GM18499 (cell line): ENCODE measurements around the gene PHLPP1.

Experiments used
- ATAC-seq: cut with Tn5 transposase; IDR thresholded peaks from one replicate; pipeline ENCODE4 v1.9.1; 2021; ENCODE audit warnings: moderate number of reproducible peaks; ENCODE audit not compliant: insufficient read depth, unreplicated experiment

Gene PHLPP1

DNA sequence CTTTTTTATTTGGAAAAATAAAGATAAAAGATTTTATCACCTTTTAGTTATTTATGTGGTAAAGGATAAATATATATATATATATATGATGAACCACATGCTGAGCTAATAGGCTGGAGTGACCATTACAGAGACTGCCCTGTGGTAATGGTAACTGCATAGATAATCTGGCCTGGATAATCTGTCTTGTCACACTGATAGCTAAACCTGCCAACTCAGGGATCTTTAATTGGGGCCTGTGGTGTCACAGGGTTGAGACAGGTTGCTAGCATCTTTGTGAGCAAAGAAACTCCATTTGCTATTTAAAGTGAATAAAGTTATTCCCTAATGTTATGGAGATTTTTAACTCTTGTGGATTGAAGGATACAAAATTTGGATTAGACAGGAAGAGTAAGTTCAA, 203.0 kb downstream of the PHLPP1 start:
- ATAC-seq: no peak

DNA sequence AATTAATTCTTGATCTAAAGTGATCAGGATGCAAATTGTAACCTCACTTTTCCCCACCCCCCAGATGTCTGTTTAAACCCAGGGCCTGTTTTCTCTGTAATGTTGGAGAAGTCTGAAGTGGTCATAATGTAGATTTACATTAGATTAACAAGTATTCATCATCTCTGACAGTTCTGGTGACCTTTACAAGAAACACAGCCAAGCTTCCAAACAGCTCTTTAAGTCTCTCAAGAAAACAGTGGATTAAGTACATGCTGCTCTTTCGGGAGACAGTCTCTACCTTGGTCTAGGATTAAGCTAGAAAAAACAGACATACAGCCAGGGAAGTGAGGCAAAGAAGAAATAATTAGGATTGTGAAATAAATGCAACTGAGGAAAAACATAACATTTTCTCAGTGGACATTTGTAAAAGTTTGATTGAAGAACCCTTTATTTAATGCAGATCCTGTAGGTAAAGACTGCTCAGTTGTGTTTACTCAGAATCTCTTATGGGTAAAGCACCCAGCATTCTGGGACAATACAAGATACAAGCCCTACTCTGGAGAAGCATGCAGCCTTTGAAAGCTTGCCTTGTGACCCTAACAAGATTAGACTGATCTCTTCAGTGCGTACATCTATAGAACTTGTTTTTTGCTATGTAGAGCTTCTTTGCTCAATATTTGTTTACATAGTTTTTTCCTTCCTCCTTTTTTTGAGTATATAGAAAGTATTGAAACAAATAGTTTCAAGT, 203.9 kb downstream of the PHLPP1 start:
- no peak for ATAC-seq

DNA sequence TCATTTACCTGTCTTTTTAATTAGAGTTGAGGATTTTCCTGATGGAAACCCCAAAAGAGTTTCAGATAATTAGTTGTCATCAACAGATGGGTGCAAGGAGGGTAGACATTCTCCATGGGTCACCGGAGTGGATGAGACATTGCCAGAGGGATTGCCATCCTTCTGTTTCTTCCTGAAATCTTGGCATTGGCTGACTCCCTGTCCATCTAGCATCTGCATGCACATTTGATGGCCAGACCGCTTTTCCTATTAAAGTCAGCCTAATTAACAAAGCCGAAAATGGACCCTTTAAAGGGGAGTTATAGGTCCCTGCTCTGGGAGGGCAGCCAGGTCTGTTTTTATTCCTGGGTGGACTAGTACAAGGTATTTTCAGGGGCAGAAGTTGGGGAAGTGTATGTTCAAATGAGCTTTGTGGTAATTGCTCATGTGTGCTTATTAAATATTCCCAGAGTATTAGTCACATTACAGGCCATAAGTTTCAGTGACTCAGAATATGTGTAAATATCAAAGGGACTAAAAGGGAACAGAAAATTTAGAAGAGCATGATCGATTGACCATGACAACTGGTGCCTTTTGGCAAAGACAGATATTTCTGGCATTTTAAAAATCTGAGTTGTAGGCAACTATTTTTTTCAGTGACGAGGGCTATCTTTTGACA, 209.8 kb downstream of the PHLPP1 start:
- no peak for ATAC-seq

DNA sequence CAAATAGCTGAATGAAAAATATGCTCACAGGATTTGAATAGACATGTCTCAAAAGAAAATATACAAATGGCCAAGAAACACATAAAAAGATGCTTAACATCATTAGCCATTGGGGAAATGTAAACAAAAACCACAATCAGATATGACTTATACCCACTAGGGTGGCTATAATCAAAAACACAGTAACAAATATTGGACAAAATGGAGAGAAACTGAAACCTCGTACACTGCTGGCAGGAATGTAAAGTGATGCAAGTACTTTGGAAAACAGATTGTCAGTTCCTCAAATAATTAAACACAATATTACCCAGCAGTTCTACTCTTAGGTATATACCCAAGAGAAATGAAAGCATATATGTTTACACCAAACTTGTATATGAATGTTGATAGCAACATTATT, 213.0 kb downstream of the PHLPP1 start:
- no peak for ATAC-seq

DNA sequence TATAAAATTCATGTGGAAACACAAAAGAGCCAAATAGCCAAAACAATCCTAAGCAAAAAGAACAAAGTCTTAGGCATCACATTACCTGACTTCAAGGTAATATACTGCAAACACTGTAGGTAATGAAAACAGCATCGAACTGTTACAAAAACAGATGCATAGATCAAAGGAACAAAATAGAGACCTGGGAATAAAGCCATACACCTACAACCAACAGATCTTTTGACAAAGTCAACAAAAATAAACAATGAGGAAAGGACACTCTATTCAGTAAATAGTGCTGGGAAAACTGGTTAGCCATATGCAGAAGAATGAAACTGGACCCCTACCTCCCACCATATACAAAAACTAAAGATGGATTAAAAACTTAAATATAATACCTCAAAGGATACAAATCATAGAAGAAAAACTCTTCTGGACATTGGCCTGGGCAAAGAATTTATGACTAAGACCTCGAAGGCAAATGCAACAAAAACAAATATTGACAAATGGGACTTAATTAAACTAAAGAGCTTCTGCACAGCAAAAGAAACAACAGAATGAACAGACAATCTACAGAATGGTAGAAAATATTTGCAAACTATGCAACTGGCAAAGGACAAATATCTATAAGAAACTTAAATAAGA, 218.0 kb downstream of the PHLPP1 start:
- ATAC-seq: no peak

DNA sequence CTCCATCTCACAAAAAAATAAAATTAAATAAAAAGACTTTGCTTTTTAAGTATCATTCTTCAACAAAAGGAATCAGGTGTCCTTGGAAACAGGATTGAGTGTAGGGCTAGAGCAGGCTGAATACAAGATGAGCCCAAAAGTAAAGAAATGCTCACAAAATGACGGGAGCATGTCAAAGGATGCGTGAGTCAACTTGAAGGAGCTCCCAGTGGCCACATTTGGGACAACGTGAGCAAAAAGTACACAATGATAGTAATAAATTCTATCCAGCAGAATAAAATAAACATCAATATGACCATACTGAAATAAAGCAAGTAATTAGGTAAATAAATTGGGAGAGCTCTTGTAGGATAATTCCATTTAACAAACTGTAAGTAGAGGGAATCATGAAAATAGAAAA, 220.7 kb downstream of the PHLPP1 start:
- ATAC-seq: no peak

DNA sequence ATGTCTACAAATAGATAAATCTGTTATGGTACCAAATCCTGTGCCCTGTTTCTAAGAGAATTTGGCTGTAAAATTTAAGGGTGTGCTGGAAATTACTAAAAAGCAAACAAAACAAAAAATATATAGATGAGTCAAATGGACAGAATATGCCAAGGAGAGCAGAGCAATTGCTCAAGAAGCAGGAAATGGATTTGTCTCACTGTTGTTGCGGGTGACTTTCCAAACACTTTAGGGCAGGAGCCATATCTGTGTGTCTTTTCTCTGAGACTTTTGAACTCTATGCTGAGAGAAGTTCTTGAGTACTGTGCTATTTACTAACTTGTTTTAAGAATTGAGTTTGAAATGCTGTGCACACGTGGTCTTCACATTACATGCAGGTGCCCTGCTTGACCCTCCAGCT, 221.7 kb downstream of the PHLPP1 start:
- ATAC-seq: no peak

DNA sequence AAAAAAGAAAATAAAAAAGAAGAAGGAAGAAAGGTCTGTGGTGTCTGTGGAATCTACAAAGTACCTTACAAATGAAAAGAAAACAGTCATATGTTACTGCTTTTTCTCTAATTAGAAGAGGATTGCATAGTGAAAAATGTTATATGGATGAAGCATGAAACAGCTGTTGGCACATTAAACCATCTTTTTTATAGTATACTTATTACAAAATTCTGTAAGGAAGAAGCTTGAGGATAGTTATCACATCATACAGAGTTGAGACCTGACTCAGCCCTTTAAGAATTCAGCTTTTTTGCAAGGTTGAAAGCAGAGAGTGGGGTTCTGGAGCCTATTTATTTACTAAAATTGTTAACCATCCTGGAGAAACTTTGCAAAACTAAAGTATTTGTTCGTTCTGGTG, 222.7 kb downstream of the PHLPP1 start:
- ATAC-seq: no peak

DNA sequence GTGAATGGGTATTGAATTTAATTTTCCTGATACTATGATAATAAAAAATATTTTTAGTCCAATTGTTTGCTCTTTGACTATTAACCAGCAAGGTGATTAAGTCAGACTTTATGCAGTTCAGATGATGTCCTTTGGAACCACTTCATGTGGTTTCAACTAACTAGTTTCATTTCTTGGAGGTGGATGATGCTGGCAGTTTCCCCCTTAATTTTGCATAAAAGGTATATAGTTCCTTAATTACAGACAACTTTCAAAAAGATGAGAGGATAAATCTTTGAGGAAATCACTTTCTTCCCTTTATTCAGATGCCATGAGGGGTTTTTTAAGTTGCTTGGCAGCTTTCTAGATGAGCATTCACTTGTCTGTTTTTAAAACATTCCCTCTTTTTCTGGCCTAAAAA, 223.1 kb downstream of the PHLPP1 start:
- peak; percentile 71 for ATAC-seq

DNA sequence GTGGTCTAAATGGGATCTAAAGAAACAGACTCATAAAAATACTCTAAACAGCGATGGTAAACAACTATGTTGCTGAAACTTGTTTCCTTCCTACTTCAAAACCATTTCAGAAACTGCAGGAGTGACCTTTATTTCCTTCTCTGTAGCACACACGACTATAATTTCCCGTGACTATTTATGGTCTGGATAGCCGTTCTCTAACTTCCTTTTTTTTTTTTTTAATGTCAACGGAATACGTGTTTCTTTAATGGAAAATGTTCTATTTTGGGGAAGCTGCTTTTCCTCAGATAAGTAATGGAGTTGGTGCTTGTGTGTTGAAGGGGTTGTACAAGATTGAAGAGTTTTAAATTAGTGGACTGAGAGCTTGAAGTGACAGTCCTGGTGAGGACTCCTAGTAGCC, 224.1 kb downstream of the PHLPP1 start:
- no peak for ATAC-seq

DNA sequence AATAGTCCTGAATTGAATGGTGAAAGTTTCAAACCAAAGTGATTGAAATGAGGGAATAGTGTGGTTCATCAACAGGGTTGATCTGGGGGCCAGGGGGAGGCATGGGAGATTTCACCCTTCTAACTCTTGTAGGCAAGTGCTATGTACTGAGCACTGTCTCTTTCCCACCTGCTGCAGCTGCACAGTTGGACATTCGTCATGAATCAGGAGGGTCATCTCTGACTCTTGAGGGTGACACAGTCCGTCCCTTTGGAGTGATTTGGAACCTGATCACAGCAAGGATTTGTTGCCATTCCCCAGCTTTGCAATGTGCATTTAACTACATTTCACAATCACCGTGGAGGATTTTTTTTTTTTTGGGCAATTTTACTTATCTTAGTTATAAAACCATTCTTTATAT, 224.6 kb downstream of the PHLPP1 start:
- no peak for ATAC-seq

DNA sequence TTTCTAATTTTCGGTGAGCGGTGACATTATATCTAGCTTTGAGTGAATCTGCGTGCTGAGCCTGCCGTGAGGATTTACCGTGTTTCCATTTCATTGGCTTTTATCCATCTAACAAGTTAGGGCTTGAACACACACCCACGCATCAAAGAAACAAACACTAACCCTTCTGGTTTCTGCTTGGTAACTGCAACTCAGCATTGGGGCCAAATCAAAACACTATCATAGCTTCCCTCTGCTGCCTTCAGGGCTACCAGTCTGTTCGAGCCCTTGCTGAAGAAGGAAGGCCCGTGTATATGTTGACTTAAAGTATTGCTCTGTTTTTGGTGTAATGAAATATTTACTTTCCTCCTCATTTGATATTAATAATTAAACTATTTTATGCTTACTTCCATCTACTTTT, 227.2 kb downstream of the PHLPP1 start:
- no peak for ATAC-seq

DNA sequence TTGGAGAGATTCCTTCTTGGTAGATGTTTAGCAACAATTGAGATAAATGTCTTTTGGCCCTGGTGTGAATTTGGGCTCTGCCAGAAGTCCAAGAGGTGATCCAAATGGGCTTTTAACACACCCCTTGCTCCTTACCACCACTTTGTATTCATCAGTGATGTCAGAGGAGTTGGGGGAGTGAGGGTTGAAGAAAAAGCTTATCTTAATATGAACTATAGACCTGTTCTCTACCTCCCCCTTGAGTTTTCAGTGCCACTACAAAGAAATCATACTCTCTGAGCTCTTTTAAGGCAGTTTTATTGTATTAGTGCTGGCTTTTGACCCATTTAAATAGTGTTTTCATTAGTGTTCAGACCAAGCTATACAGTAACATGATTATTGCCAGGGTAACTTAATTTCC, 229.1 kb downstream of the PHLPP1 start:
- no peak for ATAC-seq

DNA sequence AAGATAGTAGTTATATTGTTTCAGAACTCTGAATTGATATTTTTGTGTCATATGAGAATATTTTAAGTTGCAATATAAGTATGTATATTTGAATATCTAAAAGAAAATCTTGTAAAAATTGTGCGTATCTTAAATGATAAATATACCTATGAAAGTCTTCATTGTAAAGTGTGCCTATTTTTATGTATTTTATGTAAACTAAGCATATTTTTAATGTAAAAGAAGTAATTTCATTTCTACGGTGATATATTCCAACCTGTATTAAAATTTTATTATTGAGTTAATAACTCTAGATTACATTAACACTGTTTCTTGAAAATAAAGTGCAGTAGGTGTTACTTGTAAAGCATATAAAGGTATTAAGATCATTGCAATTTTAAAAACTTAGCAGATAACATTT, 233.4 kb downstream of the PHLPP1 start:
- ATAC-seq: no peak

DNA sequence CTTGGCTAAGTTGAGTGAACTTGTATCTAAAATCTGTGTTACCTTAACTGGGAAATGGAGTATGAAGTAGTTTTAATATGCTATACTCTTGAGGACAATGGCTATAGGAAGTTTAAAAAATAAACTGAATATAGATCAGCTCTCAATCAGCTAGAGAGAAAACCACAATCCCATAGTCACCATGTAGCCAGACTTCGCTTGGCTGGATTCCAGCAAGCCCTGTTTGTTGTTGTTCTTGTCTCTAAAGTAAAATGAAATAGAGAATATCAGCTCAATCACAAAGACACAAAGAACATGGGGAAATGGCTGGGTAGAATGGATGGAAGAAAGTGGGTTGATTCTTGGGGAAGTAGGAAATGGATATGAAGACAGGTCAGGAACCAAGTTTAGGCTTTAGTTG, 234.9 kb downstream of the PHLPP1 start:
- no peak for ATAC-seq

DNA sequence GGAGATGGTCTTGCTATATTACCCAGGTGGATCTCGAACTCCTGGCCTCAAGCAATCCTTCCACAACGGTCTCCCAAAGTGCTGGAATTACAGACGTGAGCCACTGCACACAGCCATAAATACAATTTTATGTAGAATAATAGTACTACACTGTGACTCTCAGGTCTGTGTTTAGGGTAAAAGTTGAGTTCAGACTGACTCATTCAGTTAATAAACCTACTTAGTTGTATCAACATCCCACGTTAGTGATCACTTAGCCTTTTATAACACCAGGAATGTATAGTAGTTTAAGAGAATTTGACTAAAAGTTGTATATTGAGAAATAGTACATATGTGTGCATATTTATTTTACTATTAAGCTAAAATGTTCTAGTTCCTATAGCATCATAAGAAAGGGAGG, 237.5 kb downstream of the PHLPP1 start:
- no peak for ATAC-seq

DNA sequence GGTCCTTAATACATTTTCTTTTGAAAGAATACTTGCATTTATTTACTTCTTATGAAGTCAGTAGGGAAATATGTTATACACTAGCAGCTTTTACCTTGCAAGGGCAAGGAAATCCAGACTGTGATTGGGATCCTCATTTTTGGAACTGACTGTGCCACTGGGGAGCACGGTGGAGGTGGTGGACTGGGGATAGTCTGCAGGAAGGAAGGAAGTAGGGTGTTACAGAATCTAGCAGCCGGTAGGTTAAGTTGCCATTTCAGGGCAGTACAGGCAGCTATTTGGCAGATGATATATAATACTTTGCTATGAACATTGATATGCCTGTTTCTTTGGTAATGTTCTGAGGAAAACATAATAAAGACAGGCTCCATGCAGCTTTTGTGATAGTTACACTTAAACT, 238.3 kb downstream of the PHLPP1 start:
- ATAC-seq: no peak

DNA sequence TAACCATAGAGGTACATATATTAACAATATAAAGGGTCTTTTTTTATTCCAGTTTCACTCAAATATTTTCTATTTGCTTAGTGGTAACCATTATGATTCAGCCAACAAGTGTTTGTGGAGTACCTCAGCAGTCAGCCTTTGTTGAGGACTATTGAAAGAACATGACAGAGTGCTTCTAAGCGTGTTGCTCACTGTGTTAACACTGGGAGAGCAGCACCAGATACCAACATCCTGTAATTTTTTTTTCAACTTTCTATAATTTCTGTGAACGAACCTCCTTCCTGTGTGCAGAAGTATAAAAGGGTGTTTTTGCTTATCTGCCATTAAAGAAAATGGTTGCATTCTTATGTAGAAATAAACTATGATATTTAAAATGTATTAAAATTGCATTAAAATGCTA, 239.0 kb downstream of the PHLPP1 start:
- ATAC-seq: no peak

DNA sequence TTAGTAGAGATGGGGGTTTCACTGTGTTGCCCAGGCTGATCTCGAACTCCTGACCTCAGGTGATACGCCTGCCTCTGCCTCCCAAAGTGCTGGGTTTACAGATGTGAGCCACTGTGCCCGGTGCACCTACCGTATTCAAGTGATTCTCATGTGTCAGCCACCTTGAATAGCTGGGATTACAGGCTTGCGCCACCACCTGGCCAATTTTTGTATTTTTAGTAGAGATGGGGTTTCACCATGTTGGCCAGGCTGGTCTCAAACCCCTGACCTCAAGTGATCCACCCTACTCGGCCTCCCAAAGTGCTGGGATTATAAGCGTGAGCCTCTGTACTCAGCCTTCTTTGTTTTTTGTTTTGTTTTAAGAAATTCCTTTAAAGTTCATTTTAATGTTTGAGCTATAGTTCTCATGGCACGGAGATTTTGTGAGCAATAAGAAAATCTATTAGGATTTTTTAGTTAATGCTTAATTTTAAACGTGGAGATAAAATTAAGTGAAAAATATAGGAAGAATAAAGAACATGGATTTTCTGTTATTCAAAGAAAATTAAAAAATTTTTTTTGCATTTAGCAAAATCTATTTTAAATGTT, 242.6 kb downstream of the PHLPP1 start:
- no peak for ATAC-seq

DNA sequence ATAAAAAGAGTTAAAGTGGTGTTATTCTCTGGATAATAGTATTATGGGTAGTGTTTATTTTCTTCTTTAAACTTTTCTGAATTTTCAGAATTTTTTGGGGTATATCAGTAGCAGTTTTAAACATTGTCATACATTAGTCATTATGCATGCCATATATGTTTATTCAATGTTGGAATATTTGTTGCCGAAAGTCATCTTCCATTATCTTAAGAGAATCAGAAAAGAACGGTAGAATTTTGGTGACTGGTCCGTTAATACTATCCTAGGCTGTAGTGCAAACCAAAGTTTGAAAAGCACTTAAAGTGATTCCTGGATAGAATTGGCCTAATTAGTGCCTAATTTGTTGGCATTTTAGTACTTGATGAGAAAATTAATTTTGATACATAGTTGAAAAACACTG, 244.1 kb downstream of the PHLPP1 start:
- ATAC-seq: no peak

DNA sequence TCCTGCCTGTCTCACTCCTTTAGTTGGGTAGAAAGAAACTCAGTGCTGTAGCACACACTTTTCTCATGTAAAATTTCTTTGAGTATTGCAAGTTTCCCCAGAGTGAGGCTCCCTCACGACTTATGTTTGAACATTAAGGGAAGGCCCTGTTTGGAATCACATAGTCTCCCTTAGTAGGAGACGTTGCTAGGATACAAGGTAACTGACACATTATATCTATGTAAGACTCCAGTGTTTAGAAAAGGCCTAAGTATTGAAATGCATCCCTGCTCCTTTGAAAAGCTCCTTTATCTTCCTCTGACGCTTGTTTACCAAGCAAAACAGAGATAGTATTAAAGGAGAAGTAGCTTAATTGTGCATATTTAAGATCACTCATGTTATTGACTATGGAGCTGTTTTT, 248.2 kb downstream of the PHLPP1 start:
- ATAC-seq: no peak
